Measurements from ENCODE around the gene VENTX. TPM values are rescaled to one million over a fixed set of nuclear protein-coding genes. Genes with fewer than 3 reads are reported as not detected.

VENTX gene
- total RNA-seq, 1 experiment from 2014 or later: not detected

DNA sequence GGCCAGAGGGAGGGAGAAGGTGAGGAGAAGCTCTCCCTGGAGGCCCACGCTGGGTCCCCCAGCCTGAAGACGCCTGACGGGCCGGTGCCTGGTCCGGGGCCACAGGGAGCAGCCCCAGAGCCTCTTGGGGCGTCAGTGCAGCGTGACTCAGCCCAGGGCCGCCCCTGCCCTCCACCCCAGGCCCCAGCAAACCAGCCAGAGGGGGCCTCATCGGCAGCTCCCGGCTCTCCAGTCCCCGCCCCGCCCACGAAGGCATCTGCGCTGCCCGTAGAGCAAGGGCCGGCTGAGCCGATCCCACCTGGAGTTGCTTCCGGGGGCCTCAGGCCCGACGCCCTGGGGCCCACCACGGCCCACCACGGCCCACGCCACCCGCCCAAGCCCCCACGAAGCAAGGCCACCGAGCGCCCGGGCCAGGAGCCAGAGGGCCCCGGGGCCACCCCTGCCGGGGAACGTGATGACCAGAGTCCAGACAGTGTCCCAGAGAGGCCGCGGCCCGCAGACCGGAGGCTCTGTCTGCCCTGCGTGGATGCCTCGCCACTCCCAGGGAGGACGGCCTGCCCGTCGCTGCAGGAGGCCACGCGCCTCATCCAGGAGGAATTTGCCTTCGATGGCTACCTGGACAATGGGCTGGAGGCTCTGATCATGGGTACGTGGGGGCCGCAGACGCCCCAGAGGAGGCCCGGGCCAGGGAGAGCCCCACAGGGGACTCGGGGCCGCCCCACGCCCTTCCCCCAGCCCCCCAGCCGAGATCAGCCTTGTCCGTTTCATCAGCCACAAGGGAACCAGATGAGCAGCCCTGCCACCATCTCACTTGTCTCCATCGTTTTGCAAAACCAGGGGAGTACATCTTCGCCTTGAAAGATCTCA, 38.8 kb upstream of the VENTX start:
- ChIA-PET CTCF (no interaction called here), POLR2A (no interaction called here), RAD21 (ENCODE audit: low non-redundant PET in 1 of 2, low total read pairs in 2 of 2, uncharacterized antibody in 2 of 2, unreplicated experiment in 2 of 2) (no interaction called here)
- Histone ChIP-seq H3K79me2 (ENCODE audit: insufficient read depth, low read length) (no peaks in the 10 kb centered on the region), H3K4me1 (ENCODE audit: control insufficient read depth in 1 of 2, insufficient read depth in 2 of 2, low read length in 2 of 2) (no peaks in the 10 kb centered on the region), H3K4me3 (replicated peaks in 1 of 2; ENCODE audit: low read depth in 1 of 2, low read length in 2 of 2) (no peak overlapping the region), H4K20me1 (ENCODE audit: insufficient read depth) (no peaks in the 10 kb centered on the region), H3K27ac (ENCODE audit: low read depth, low read length) (no peak overlapping the region), H3K27me3 (ENCODE audit: insufficient read depth, low read length) (no peaks in the 10 kb centered on the region), H3K36me3 (ENCODE audit: control insufficient read depth in 1 of 2, insufficient read depth in 2 of 2, low read length in 2 of 2) (no peaks in the 10 kb centered on the region), H3K9me3 (ENCODE audit: control insufficient read depth in 1 of 2, insufficient read depth in 1 of 2, low read depth in 1 of 2, low read length in 2 of 2) (no peaks in the 10 kb centered on the region), H3K4me2 (ENCODE audit: low read length) (no peak overlapping the region), H3K9me2 (ENCODE audit: insufficient read depth) (no peaks in the 10 kb centered on the region), H2AFZ (ENCODE audit: low read depth, low read length, poor library complexity, severe bottlenecking) (no peak overlapping the region), H3K9ac (ENCODE audit: low read length) (no peak overlapping the region)
- TF ChIP-seq EGR1 (IDR thresholded peaks at IDR 0.05; ENCODE audit: low read depth) (no peak), ZNF274 (IDR thresholded peaks at IDR 0.05; ENCODE audit: low read depth, low read length) (no peak), ELF1 (IDR thresholded peaks at IDR 0.05; ENCODE audit: borderline replicate concordance, low read depth) (no peak), POLR2AphosphoS5 (IDR thresholded peaks at IDR 0.05; ENCODE audit: low read depth, low read length) (no peak), CBX3 (IDR thresholded peaks at IDR 0.05; ENCODE audit: low read depth) (no peak), POLR2A (IDR thresholded peaks at IDR 0.05; ENCODE audit: borderline replicate concordance, extremely low read depth, insufficient read depth, insufficient read length) (no peak), YY1 (IDR thresholded peaks at IDR 0.05; ENCODE audit: extremely low read depth, insufficient replicate concordance, low read depth, low read length) (no peak), SIN3A (IDR thresholded peaks at IDR 0.05; ENCODE audit: low read depth) (no peak), RAD21 (IDR thresholded peaks at IDR 0.05; ENCODE audit: low read depth) (no peak), TCF7L2 (IDR thresholded peaks at IDR 0.05; ENCODE audit: borderline replicate concordance, extremely low read depth, insufficient read depth, insufficient read length) (no peak), EZH2 (IDR thresholded peaks at IDR 0.05) (no peak)
- TF ChIP-seq, protein P1, sequence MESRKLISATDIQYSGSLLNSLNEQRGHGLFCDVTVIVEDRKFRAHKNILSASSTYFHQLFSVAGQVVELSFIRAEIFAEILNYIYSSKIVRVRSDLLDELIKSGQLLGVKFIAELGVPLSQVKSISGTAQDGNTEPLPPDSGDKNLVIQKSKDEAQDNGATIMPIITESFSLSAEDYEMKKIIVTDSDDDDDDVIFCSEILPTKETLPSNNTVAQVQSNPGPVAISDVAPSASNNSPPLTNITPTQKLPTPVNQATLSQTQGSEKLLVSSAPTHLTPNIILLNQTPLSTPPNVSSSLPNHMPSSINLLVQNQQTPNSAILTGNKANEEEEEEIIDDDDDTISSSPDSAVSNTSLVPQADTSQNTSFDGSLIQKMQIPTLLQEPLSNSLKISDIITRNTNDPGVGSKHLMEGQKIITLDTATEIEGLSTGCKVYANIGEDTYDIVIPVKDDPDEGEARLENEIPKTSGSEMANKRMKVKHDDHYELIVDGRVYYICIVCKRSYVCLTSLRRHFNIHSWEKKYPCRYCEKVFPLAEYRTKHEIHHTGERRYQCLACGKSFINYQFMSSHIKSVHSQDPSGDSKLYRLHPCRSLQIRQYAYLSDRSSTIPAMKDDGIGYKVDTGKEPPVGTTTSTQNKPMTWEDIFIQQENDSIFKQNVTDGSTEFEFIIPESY (IDR thresholded peaks at IDR 0.05; ENCODE audit: extremely low read depth, insufficient replicate concordance, low read length): no peak
- no peak for DNase-seq (ENCODE audit: low read depth, low spot score)
- no TSS peak for BruUV-seq (replicated peaks)
- no peak for ATAC-seq
- intact Hi-C loops (cut with micrococcal nuclease): no loop called here

Measured in HCT116 (cell line).